GM12878 (cell line): Measurements from ENCODE around the gene DLG4. TPM values are rescaled to one million over a fixed set of nuclear protein-coding genes. Genes with fewer than 3 reads are reported as not detected.

Experiments used
- ATAC-seq: fragments of 200-7000 bp; cut with Tn5 transposase; 3 replicates; pipeline ENCODE4 v1.9.1; 2020; ENCODE audit warnings: mild to moderate bottlenecking, moderate library complexity
- BruUV-seq: library from RNA; stranded (reverse); fragments of 400-500 nt; replicated peaks from 2 replicates; lab custom pipeline; 2021; lab: Mats Ljungman, UMichigan
- CTCF ChIA-PET: fragments of 300-600 bp; sonication (Branson Sonifier 250); formaldehyde crosslinking; extraction: SDS; loops from one replicate; lab custom pipeline; 2021; ENCODE audit warnings: inconsistent platforms; lab: Yijun Ruan, JAX
- POLR2A ChIA-PET: fragments of 350-600 bp; formaldehyde crosslinking; extraction: SDS; loops from one replicate; lab custom pipeline; 2021; ENCODE audit warnings: inconsistent platforms; lab: Charles Lee
- RAD21 ChIA-PET: fragments of 300-600 bp; sonication (Branson Sonifier 250); formaldehyde crosslinking; loops from one replicate; lab custom pipeline; 2023; ENCODE audit warnings: antibody characterized with exemption; ENCODE audit not compliant: unreplicated experiment; lab: Charles Lee
- SMC1A ChIA-PET: fragments of 300-600 bp; sonication (Branson Sonifier 250); formaldehyde crosslinking; loops from one replicate; lab custom pipeline; 2023; ENCODE audit not compliant: unreplicated experiment, uncharacterized antibody; lab: Charles Lee
- DNase-seq: peaks from one replicate; pipeline ENCODE4 v3.0.0-alpha.2; 2011; ENCODE audit warnings: low read depth, low spot score
- FAIRE-seq: peaks from 3 replicates; lab custom pipeline; 2011; peaks lifted over from hg19 to GRCh38; lab: Jason Lieb, UNC
- H2AFZ ChIP-seq: 2 replicates; pipeline ENCODE4 v1.6.0; 2011; ENCODE audit warnings: low read depth, low read length, control low read depth; ENCODE audit not compliant: control insufficient read depth
- H3K27ac ChIP-seq: 2 replicates; pipeline ENCODE4 v1.5.1; 2011; ENCODE audit warnings: control low read depth; ENCODE audit not compliant: control insufficient read depth, insufficient read depth
- H3K27me3 ChIP-seq, 2 experiments: replicated peaks in 1 of 2; 2 replicates each; pipeline versions ENCODE4 v1.6.0 to v1.6.1; 2011; ENCODE audit warnings: low read length in 1 of 2; ENCODE audit not compliant: control insufficient read depth in 2 of 2, insufficient read depth in 2 of 2
- H3K36me3 ChIP-seq, 2 experiments: 2 replicates each; pipeline ENCODE4 v1.5.1; 2011; ENCODE audit warnings: low read length in 1 of 2; ENCODE audit not compliant: control insufficient read depth in 2 of 2, insufficient read depth in 2 of 2
- H3K4me1 ChIP-seq: 2 replicates; pipeline ENCODE4 v1.6.1; 2011; ENCODE audit warnings: mild to moderate bottlenecking, low read length, moderate library complexity, mixed read lengths; ENCODE audit not compliant: control insufficient read depth, insufficient read depth
- H3K4me2 ChIP-seq: 2 replicates; pipeline ENCODE4 v1.6.0; 2011; ENCODE audit warnings: control low read depth; ENCODE audit not compliant: control insufficient read depth, insufficient read depth
- H3K4me3 ChIP-seq: fragments of 200-600 bp; sonication (generic); 2 replicates; pipeline ENCODE4 v1.5.1; 2016
- H3K79me2 ChIP-seq: 2 replicates; pipeline ENCODE4 v1.6.0; 2011; ENCODE audit warnings: low read length; ENCODE audit not compliant: control insufficient read depth, insufficient read depth
- H3K9ac ChIP-seq: 2 replicates; pipeline ENCODE4 v1.8.0; 2011; ENCODE audit warnings: low read length, control low read depth, mixed read lengths; ENCODE audit not compliant: control insufficient read depth, insufficient read depth
- H3K9me3 ChIP-seq: replicated peaks from 3 replicates; pipeline ENCODE4 v1.5.1; 2011; ENCODE audit warnings: mild to moderate bottlenecking, low read length; ENCODE audit not compliant: control insufficient read depth, insufficient read depth
- H4K20me1 ChIP-seq: 2 replicates; pipeline ENCODE4 v1.6.0; 2011; ENCODE audit not compliant: control insufficient read depth, insufficient read depth
- BACH1 ChIP-seq: fragments of 450-650 bp; IDR thresholded peaks from 2 replicates; pipeline ENCODE4 v1.6.1; 2017; ENCODE audit warnings: mild to moderate bottlenecking, borderline replicate concordance
- CREM ChIP-seq: IDR thresholded peaks from 2 replicates; pipeline ENCODE4 v1.6.1; 2014; ENCODE audit warnings: antibody characterized with exemption, low read depth
- MTA3 ChIP-seq: IDR thresholded peaks from 2 replicates; pipeline ENCODE4 v1.6.1; 2012; ENCODE audit warnings: low read length, inconsistent platforms, borderline replicate concordance
- NR2C1 ChIP-seq: fragments of 450-650 bp; IDR thresholded peaks from 2 replicates; pipeline ENCODE4 v1.6.1; 2017; ENCODE audit warnings: antibody characterized with exemption, mild to moderate bottlenecking, moderate library complexity
- POLR2AphosphoS2 ChIP-seq: IDR thresholded peaks from 2 replicates; pipeline ENCODE4 v1.6.1; 2011; ENCODE audit warnings: low read depth, mild to moderate bottlenecking, low read length, improper control_type of control experiment, moderate library complexity
- POU2F2 ChIP-seq: IDR thresholded peaks from 3 replicates; pipeline ENCODE4 v1.6.1; 2011; ENCODE audit warnings: low read depth, mild to moderate bottlenecking, low read length, borderline replicate concordance
- RCOR1 ChIP-seq: conservative IDR thresholded peaks from 2 replicates; pipeline ENCODE4 v1.6.1; 2012; ENCODE audit warnings: low read depth, low read length, improper control_type of control experiment
- SMC3 ChIP-seq: IDR thresholded peaks from 2 replicates; pipeline ENCODE4 v1.6.1; 2011; ENCODE audit warnings: low read length, improper control_type of control experiment, borderline replicate concordance
- STAT1 ChIP-seq: fragments of 450-650 bp; conservative IDR thresholded peaks from 2 replicates; pipeline ENCODE4 v1.6.1; 2014; ENCODE audit warnings: antibody characterized with exemption, mild to moderate bottlenecking
- TCF3 ChIP-seq: IDR thresholded peaks from 2 replicates; pipeline ENCODE4 v1.6.1; 2012; ENCODE audit warnings: low read depth, mild to moderate bottlenecking, low read length, borderline replicate concordance; ENCODE audit not compliant: insufficient read depth
- WRNIP1 ChIP-seq: IDR thresholded peaks from 2 replicates; pipeline ENCODE4 v1.6.1; 2011; ENCODE audit warnings: low read depth, low read length, improper control_type of control experiment, borderline replicate concordance
- YY1 ChIP-seq: IDR thresholded peaks from 2 replicates; pipeline ENCODE4 v1.6.1; 2011; ENCODE audit warnings: low read depth, mild to moderate bottlenecking, low read length
- WGBS: methylation state at CpG from one replicate; pipeline ENCODE4 v1.1.6; 2016; ENCODE audit warnings: low lambda C conversion rate; ENCODE audit not compliant: insufficient replicate concordance, insufficient coverage; ENCODE audit errors: missing lambda C conversion rate; 5-methylcytosine and 5-hydroxymethylcytosine counted together
- in situ Hi-C: fragments of 300-500 bp; cut with MboI; formaldehyde crosslinking; loops from 9 replicates; pipeline ENCODE4 v1.14.3; 2018; ENCODE audit warnings: mixed read lengths
- intact Hi-C: fragments of 100-400 bp; cut with micrococcal nuclease; formaldehyde crosslinking; loops from one replicate; pipeline ENCODE4 v1.14.2; 2022; ENCODE audit not compliant: unreplicated experiment
- polyA plus RNA-seq, 11 experiments: library from polyadenylated mRNA; depleted of rRNA in 4 of 11; unstranded in 6 of 11; stranded (reverse) in 5 of 11; fragments of >200 nt; fragmentation: Nextera tagmentation in 4 of 11; fragmentation: Illumina TruSeq in 1 of 11; extraction: Ambion mirVana in 4 of 11; extraction: Trizol in 1 of 11; gene quantifications; 1 replicate in 1 of 11; 2 replicates in 10 of 11; pipeline versions ENCODE4 v1.2.1 to v1.2.3, GENCODE V29; 2011 to 2016; ENCODE audit warnings: inconsistent platforms in 2 of 11, missing spikeins in 2 of 11, low read depth in 1 of 11
- total RNA-seq, 4 experiments: library from RNA; depleted of rRNA in 3 of 4; stranded (reverse); fragments of >200 nt in 3 of 4; fragmentation: Illumina TruSeq in 1 of 4; extraction: Trizol in 1 of 4; gene quantifications; 2 replicates each; pipeline versions ENCODE4 v1.2.1 to v1.2.3, GENCODE V29; 2013 to 2021
- TF ChIP-seq, protein P1 (sequence below): IDR thresholded peaks from 2 replicates; pipeline ENCODE4 v1.6.1; 2012; ENCODE audit warnings: mild to moderate bottlenecking, low read depth, low read length

DLG4 gene
- total and polyA plus RNA-seq, 10 of the 15 experiments (the other 5 are each of a cell fraction or from before 2014, with no cell fraction given) = 0.07 to 4.1 (median 1.3) TPM

DNA sequence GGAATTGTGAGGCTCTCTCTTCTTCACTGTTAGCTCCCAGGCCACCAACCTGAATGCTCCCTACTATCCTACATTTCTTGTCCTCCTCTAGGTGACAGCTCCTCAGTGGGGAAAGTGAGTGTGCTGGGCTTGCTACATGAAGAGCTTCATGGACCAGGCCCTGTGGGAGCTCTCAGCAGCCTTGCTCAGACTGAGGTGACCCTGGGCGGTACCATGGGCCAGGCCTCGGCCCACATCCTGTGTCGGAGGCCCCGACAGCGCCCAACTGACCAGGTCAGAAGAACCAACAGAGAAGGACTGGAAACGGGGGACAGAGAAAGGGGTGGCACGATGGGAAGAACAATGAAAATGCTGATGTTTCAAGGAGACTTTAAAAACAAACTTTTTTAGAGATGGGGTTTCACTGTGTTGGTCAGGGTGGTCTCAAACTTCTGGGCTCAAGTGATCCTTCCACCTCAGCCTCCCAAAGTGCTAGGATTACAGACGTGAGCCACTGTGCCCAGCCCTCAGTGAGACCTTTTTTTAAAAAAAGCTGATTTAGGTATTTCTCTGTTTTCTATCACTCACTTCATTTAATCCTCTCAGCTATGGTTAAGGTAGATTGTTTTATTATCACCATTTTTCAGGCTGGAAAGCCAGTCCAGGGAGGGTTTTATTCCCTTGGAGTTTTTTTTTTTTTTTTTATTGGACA is 37.3 kb upstream of the DLG4 start:
- peaks cover 12% of the 10 kb centered on the region for H3K79me2 ChIP-seq
- H3K4me3 ChIP-seq = no peak overlapping the region
- ChIA-PET RAD21 (interaction anchor here (1.2 kb wide), 1 partner anchor 10 kb away, joined by 3 read pairs; no protein-coding TSS in a partner anchor), CTCF (interaction anchor here (0.6 to 1.0 kb wide), 3 partner anchors 36 to 266 kb away, joined by 3 read pairs; no protein-coding TSS in a partner anchor), SMC1A (interaction anchor here (1.1 kb wide), 2 partner anchors 15 to 105 kb away, joined by 3 to 5 read pairs; partner anchors contain the start of gene GABARAP), POLR2A (interaction anchor here (0.9 to 1.1 kb wide), 2 partner anchors 41 to 248 kb away, joined by 3 to 4 read pairs; no protein-coding TSS in a partner anchor)
- H4K20me1 ChIP-seq = no peaks in the 10 kb centered on the region
- peaks cover 2 to 13% of the 10 kb centered on the region in 2 experiments; a peak in 2 of 4 replicates for H3K36me3 ChIP-seq
- no peaks in the 10 kb centered on the region for H3K9me3 ChIP-seq
- no TSS peak for BruUV-seq
- DNase-seq (no peak), ATAC-seq (no peak), FAIRE-seq (no peak)
- no peak overlapping the region for H3K27ac ChIP-seq
- peaks cover 4% of the 10 kb centered on the region for H3K4me1 ChIP-seq
- H3K9ac ChIP-seq = no peak overlapping the region
- H3K27me3 ChIP-seq = no peaks in the 10 kb centered on the region; a peak in 1 of 4 replicates
- TF ChIP-seq RCOR1 (no peak), BACH1 (no peak), STAT1 (no peak), POU2F2 (no peak), NR2C1 (no peak), SMC3 (no peak), YY1 (no peak), MTA3 (no peak), TCF3 (no peak), POLR2AphosphoS2 (no peak), CREM (no peak), WRNIP1 (no peak)
- TF ChIP-seq, protein P1, sequence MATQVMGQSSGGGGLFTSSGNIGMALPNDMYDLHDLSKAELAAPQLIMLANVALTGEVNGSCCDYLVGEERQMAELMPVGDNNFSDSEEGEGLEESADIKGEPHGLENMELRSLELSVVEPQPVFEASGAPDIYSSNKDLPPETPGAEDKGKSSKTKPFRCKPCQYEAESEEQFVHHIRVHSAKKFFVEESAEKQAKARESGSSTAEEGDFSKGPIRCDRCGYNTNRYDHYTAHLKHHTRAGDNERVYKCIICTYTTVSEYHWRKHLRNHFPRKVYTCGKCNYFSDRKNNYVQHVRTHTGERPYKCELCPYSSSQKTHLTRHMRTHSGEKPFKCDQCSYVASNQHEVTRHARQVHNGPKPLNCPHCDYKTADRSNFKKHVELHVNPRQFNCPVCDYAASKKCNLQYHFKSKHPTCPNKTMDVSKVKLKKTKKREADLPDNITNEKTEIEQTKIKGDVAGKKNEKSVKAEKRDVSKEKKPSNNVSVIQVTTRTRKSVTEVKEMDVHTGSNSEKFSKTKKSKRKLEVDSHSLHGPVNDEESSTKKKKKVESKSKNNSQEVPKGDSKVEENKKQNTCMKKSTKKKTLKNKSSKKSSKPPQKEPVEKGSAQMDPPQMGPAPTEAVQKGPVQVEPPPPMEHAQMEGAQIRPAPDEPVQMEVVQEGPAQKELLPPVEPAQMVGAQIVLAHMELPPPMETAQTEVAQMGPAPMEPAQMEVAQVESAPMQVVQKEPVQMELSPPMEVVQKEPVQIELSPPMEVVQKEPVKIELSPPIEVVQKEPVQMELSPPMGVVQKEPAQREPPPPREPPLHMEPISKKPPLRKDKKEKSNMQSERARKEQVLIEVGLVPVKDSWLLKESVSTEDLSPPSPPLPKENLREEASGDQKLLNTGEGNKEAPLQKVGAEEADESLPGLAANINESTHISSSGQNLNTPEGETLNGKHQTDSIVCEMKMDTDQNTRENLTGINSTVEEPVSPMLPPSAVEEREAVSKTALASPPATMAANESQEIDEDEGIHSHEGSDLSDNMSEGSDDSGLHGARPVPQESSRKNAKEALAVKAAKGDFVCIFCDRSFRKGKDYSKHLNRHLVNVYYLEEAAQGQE = no peak
- H2AFZ ChIP-seq = no peak overlapping the region
- WGBS = 92% methylated on average over 8 of the region's 8 CpGs
- in situ Hi-C loops (no loop called here), intact Hi-C loops (no loop called here)
- H3K4me2 ChIP-seq = no peak overlapping the region
